Measurements from ENCODE around the gene GRAP.
"Not testable (repeated sequence)": the region's sequence is repeated elsewhere in the genome, so short reads cannot be mapped to it uniquely, and the experiment has no call there.

GRAP gene

DNA sequence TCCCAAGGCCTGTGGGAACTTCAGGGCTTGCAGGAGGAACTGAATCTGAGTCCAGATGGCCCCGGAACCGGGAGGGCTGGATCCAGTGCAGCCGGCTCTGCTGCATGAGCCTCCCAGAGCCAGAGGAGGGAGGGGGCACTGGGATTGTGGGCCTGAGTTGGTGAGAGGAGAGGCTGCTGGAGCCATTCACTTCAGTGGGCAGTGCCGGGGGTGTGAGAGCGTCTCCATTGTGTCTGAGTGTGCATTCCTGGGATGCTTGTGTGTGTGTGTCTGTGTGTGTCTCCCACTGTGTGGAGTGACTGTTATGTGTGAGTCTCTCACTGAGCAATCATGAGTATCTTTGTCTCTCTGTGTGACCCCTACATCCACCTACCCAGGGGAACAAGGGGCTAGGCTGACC lies 17.0 kb downstream of the GRAP start:
- H3K27ac ChIP-seq (ENCODE audit: insufficient read depth in 1 of 2, low read depth in 1 of 2, low read length in 2 of 2, poor library complexity in 1 of 2, severe bottlenecking in 2 of 2); H3K27me3 ChIP-seq (replicated peaks in 2 of 5; ENCODE audit: control insufficient read depth in 4 of 5, insufficient read depth in 5 of 5, low read length in 4 of 5); CTCF ChIA-PET; H3K4me3 ChIP-seq (ENCODE audit: control insufficient read depth in 1 of 7, extremely low read depth in 1 of 7, insufficient read depth in 4 of 7, low read depth in 2 of 7, low read length in 6 of 7); H3K36me3 ChIP-seq (ENCODE audit: control insufficient read depth in 4 of 4, insufficient read depth in 4 of 4, low read length in 3 of 4); H3K9me3 ChIP-seq (ENCODE audit: control extremely low read depth in 1 of 5, control insufficient read depth in 4 of 5, insufficient read depth in 2 of 5, low read depth in 1 of 5, low read length in 4 of 5); POLR2A ChIA-PET; H3K4me1 ChIP-seq (ENCODE audit: control extremely low read depth in 1 of 4, control insufficient read depth in 4 of 4, insufficient read depth in 4 of 4, low read length in 3 of 4); DNase-seq: not testable (repeated sequence)
- no CpG with 5 or more reads among the region's 5 CpGs for WGBS (ENCODE audit: insufficient coverage)

DNA sequence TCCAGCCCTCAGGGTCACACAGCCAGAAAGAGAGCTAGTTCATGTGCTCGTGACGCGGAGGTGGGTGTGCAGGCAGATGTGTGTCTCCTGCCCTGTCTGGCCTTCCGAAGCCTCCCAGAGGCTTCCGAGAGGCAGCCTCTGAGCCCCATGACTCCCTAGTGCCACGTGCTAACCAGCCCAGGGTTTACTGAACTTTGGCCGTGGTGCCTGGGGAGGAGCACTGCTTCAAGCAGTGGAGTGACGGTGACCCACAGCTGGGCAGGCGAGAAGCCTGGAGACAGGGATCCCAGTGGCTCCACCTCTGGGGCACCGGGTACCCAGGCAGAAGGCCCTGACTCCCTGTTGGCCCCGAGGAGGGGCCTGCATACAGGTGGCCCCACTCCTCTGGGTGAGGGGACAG lies 18.1 kb downstream of the GRAP start:
- POLR2A ChIA-PET; H3K4me3 ChIP-seq (ENCODE audit: control insufficient read depth in 1 of 7, extremely low read depth in 1 of 7, insufficient read depth in 4 of 7, low read depth in 2 of 7, low read length in 6 of 7); H3K27ac ChIP-seq (ENCODE audit: insufficient read depth in 1 of 2, low read depth in 1 of 2, low read length in 2 of 2, poor library complexity in 1 of 2, severe bottlenecking in 2 of 2); H3K36me3 ChIP-seq (ENCODE audit: control insufficient read depth in 4 of 4, insufficient read depth in 4 of 4, low read length in 3 of 4); H3K4me1 ChIP-seq (ENCODE audit: control extremely low read depth in 1 of 4, control insufficient read depth in 4 of 4, insufficient read depth in 4 of 4, low read length in 3 of 4); DNase-seq; CTCF ChIA-PET; H3K27me3 ChIP-seq (replicated peaks in 2 of 5; ENCODE audit: control insufficient read depth in 4 of 5, insufficient read depth in 5 of 5, low read length in 4 of 5); H3K9me3 ChIP-seq (ENCODE audit: control extremely low read depth in 1 of 5, control insufficient read depth in 4 of 5, insufficient read depth in 2 of 5, low read depth in 1 of 5, low read length in 4 of 5): not testable (repeated sequence)
- WGBS (ENCODE audit: insufficient coverage), result no CpG with 5 or more reads among the region's 11 CpGs

DNA sequence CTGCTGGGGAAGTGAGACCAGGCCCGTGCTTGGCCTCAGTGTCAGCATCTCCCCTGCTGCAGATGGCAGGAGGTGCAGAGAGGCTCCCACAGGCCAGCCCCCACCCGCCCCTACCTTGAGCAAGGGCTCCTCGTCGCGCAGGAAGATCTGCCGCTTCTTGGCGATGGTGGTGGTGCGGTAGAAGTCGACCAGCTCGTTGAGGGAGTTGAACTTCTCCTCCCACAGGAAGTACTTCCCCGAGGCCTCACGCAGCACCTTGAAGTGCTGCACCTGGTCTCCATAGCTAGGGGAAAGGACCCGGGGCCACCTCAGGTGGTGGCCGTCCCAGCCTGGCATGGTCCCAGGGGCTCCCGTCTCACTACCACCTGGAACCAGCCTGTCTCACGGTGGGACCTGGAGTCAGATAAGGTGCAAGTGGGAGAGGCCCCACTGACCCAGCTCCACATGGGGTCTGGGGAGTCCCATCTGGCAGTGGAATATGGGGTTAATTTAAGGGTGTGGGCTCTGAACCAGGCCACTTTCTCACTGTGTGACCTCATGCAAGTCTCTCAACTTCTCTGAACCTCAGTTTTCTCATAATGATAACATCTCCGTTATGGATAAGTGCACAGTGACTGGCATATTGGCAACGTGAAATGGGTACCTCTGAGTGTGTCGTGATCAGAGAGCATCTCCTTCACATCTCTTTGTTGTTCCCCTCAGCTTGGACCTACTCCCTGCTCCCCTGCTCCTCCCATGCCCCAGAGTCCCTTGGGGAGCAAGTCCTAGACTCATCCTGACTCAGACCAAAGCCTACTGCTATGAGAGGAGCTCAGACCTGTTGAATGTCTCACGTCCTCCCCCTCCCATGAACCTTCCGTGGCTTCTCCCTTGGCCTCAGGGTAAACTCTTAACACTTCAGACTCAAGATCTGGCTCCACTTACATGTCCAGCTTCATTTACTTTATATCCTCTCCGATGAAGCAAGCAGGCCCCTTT lies 22.4 kb downstream of the GRAP start:
- no peaks in the 10 kb centered on the region for H3K9me3 ChIP-seq (ENCODE audit: control extremely low read depth in 1 of 5, control insufficient read depth in 4 of 5, insufficient read depth in 2 of 5, low read depth in 1 of 5, low read length in 4 of 5)
- ChIA-PET POLR2A (no interaction called here), CTCF (interaction anchor here (1.6 kb wide), 1 partner anchor 64 kb away, joined by 4 read pairs; no protein-coding TSS in a partner anchor)
- no peak for DNase-seq
- H3K4me3 ChIP-seq (ENCODE audit: control insufficient read depth in 1 of 7, extremely low read depth in 1 of 7, insufficient read depth in 4 of 7, low read depth in 2 of 7, low read length in 6 of 7), result no peak overlapping the region
- peaks cover 0 to 29% (median 7%) of the 10 kb centered on the region in 4 experiments for H3K36me3 ChIP-seq (ENCODE audit: control insufficient read depth in 4 of 4, insufficient read depth in 4 of 4, low read length in 3 of 4)
- no peak overlapping the region for H3K27ac ChIP-seq (ENCODE audit: insufficient read depth in 1 of 2, low read depth in 1 of 2, low read length in 2 of 2, poor library complexity in 1 of 2, severe bottlenecking in 2 of 2)
- no peaks in the 10 kb centered on the region for H3K4me1 ChIP-seq (ENCODE audit: control extremely low read depth in 1 of 4, control insufficient read depth in 4 of 4, insufficient read depth in 4 of 4, low read length in 3 of 4)
- no peaks in the 10 kb centered on the region for H3K27me3 ChIP-seq (replicated peaks in 2 of 5; ENCODE audit: control insufficient read depth in 4 of 5, insufficient read depth in 5 of 5, low read length in 4 of 5)
- WGBS (ENCODE audit: insufficient coverage), result 90% methylated on average over 18 of the region's 22 CpGs

DNA sequence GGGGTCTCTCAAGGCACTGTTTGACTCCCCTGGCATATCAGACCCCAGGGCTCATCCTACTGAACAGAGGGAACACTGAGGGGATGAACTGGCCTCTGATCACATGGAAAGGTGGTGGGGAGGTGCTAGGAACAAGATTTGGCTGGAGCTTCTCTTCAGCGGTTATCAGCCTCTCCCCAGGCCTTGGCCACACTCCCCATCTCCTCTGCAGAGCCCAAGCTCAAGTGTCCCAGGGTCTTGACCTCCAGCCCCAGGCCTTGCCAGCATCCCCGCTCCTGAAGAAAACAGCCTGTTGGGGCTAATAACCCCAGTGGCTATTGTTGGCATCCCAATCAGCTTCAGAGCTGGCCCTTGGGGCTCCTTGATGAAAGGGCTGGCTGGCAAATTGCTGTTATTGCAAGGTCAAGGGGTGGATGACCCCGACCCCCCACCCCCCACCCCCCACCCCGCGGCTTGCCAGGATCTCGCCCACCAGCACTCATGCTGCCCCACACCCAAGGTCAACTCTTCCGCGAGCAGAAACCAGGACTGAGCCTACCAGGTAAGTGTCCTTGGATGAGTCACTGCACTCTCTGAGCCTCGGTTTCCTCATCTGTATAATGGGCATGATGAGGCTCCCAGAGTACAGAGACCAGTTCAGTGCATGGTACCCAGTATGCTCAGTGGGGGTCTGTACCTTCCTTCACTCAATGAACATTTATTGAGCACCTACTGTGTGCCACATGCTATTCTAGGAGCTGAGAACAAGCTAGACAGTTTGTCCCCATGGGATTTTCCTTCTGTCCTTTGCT lies 23.4 kb downstream of the GRAP start:
- 89% methylated on average over 2 of the region's 9 CpGs for WGBS (ENCODE audit: insufficient coverage)
- Histone ChIP-seq H3K36me3 (ENCODE audit: control insufficient read depth in 4 of 4, insufficient read depth in 4 of 4, low read length in 3 of 4) (peaks cover 0 to 29% (median 7%) of the 10 kb centered on the region in 4 experiments), H3K4me3 (ENCODE audit: control insufficient read depth in 1 of 7, extremely low read depth in 1 of 7, insufficient read depth in 4 of 7, low read depth in 2 of 7, low read length in 6 of 7) (no peak overlapping the region), H3K27ac (ENCODE audit: insufficient read depth in 1 of 2, low read depth in 1 of 2, low read length in 2 of 2, poor library complexity in 1 of 2, severe bottlenecking in 2 of 2) (no peak overlapping the region), H3K4me1 (ENCODE audit: control extremely low read depth in 1 of 4, control insufficient read depth in 4 of 4, insufficient read depth in 4 of 4, low read length in 3 of 4) (no peaks in the 10 kb centered on the region), H3K9me3 (ENCODE audit: control extremely low read depth in 1 of 5, control insufficient read depth in 4 of 5, insufficient read depth in 2 of 5, low read depth in 1 of 5, low read length in 4 of 5) (no peaks in the 10 kb centered on the region), H3K27me3 (replicated peaks in 2 of 5; ENCODE audit: control insufficient read depth in 4 of 5, insufficient read depth in 5 of 5, low read length in 4 of 5) (no peaks in the 10 kb centered on the region)
- CTCF ChIA-PET, result interaction anchor here (0.9 to 2.5 kb wide), 5 partner anchors 12 to 64 kb away, joined by 3 to 11 read pairs (median 4); no protein-coding TSS in a partner anchor
- DNase-seq, result no peak
- POLR2A ChIA-PET, result no interaction called here

DNA sequence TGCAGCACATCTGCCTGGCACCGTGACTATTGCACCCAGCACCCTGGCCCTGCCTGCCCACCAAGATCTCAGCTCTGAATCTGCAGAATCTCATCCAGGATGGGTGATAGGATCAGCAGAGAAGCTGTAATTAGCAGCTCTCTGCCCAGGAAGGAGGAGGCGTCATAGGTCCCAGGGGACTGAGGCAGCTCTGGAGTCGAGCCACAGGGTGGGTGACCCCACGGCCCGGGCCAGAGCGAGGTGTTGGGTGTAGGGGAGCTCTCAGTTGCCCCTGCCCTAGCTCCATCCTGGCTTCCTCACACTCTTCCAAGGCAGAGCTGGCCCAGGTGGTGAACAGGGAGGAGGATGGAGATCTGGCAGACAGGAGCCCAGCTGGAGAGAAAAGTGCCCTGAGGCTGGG lies 24.0 kb downstream of the GRAP start:
- Histone ChIP-seq H3K4me3 (ENCODE audit: control insufficient read depth in 1 of 7, extremely low read depth in 1 of 7, insufficient read depth in 4 of 7, low read depth in 2 of 7, low read length in 6 of 7) (no peak overlapping the region), H3K27me3 (replicated peaks in 2 of 5; ENCODE audit: control insufficient read depth in 4 of 5, insufficient read depth in 5 of 5, low read length in 4 of 5) (no peaks in the 10 kb centered on the region), H3K27ac (ENCODE audit: insufficient read depth in 1 of 2, low read depth in 1 of 2, low read length in 2 of 2, poor library complexity in 1 of 2, severe bottlenecking in 2 of 2) (no peak overlapping the region), H3K4me1 (ENCODE audit: control extremely low read depth in 1 of 4, control insufficient read depth in 4 of 4, insufficient read depth in 4 of 4, low read length in 3 of 4) (no peaks in the 10 kb centered on the region), H3K36me3 (ENCODE audit: control insufficient read depth in 4 of 4, insufficient read depth in 4 of 4, low read length in 3 of 4) (peaks cover 0 to 29% (median 7%) of the 10 kb centered on the region in 4 experiments), H3K9me3 (ENCODE audit: control extremely low read depth in 1 of 5, control insufficient read depth in 4 of 5, insufficient read depth in 2 of 5, low read depth in 1 of 5, low read length in 4 of 5) (no peaks in the 10 kb centered on the region)
- POLR2A ChIA-PET, result no interaction called here
- 100% methylated on average over 1 of the region's 6 CpGs for WGBS (ENCODE audit: insufficient coverage)
- CTCF ChIA-PET, result interaction anchor here (0.9 to 2.5 kb wide), 4 partner anchors 11 to 64 kb away, joined by 3 to 11 read pairs (median 5); no protein-coding TSS in a partner anchor
- no peak for DNase-seq

DNA sequence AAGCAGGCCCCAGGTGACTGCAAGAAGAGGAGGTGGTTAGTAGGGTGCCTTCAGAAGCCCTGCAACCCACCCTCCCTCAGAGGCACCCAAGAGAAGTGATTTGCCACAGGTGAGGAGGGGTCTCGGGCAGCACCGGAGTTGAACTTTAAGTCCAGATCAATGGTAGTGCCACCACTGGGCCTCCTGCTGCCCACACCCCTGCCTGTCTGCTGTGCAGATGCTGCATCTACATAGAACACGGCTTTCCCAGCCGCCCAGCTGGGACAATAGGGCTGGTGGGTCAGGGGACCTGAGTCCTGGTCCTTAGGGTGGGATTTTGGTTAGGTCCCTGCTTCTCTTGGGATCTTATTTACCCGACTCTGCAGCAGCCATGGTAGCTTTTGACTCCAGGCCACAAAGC lies 24.6 kb downstream of the GRAP start:
- Histone ChIP-seq H3K4me1 (ENCODE audit: control extremely low read depth in 1 of 4, control insufficient read depth in 4 of 4, insufficient read depth in 4 of 4, low read length in 3 of 4) (no peaks in the 10 kb centered on the region), H3K27me3 (replicated peaks in 2 of 5; ENCODE audit: control insufficient read depth in 4 of 5, insufficient read depth in 5 of 5, low read length in 4 of 5) (no peaks in the 10 kb centered on the region), H3K4me3 (ENCODE audit: control insufficient read depth in 1 of 7, extremely low read depth in 1 of 7, insufficient read depth in 4 of 7, low read depth in 2 of 7, low read length in 6 of 7) (no peak overlapping the region), H3K27ac (ENCODE audit: insufficient read depth in 1 of 2, low read depth in 1 of 2, low read length in 2 of 2, poor library complexity in 1 of 2, severe bottlenecking in 2 of 2) (no peak overlapping the region), H3K9me3 (ENCODE audit: control extremely low read depth in 1 of 5, control insufficient read depth in 4 of 5, insufficient read depth in 2 of 5, low read depth in 1 of 5, low read length in 4 of 5) (no peaks in the 10 kb centered on the region), H3K36me3 (ENCODE audit: control insufficient read depth in 4 of 4, insufficient read depth in 4 of 4, low read length in 3 of 4) (peaks cover 0 to 29% (median 7%) of the 10 kb centered on the region in 4 experiments)
- 100% methylated on average over 5 of the region's 5 CpGs for WGBS (ENCODE audit: insufficient coverage)
- DNase-seq, result no peak
- CTCF ChIA-PET, result interaction anchor here (0.9 to 2.5 kb wide), 3 partner anchors 11 to 61 kb away, joined by 3 to 11 read pairs (median 7); no protein-coding TSS in a partner anchor
- POLR2A ChIA-PET, result no interaction called here
